SU-DHL-6 (cell line): Measurements from ENCODE around the gene ALK.

Experiments
- CTCF ChIP-seq: fragments of 200-600 bp; sonication (generic); IDR thresholded peaks from one replicate; pipeline ENCODE4 v1.5.1; 2017; ENCODE audit warnings: antibody characterized with exemption, mild to moderate bottlenecking, low read length, moderate library complexity; ENCODE audit not compliant: insufficient read depth, poor library complexity, severe bottlenecking
- EZH2phosphoT487 ChIP-seq: fragments of 200-600 bp; sonication (generic), shearing (Covaris generic); conservative IDR thresholded peaks from 2 replicates; pipeline ENCODE4 v1.6.1; 2018; ENCODE audit warnings: mild to moderate bottlenecking, antibody characterized with exemption, low read length, moderate library complexity, mixed read lengths

GRCh38 chr2:29777161-29777560, 144.2 kb downstream of the ALK start:
- no peak for TF ChIP-seq CTCF
- no peak for TF ChIP-seq EZH2phosphoT487
